ENCODE measurements around the gene DST.

- TF ChIP-seq EZH2phosphoT487 (IDR thresholded peaks at IDR 0.05; ENCODE audit: low read length), result no peak
- no peak for TF ChIP-seq EZH2 (optimal IDR thresholded peaks at IDR 0.05; ENCODE audit: low read depth, low read length)
- TF ChIP-seq, protein P1, sequence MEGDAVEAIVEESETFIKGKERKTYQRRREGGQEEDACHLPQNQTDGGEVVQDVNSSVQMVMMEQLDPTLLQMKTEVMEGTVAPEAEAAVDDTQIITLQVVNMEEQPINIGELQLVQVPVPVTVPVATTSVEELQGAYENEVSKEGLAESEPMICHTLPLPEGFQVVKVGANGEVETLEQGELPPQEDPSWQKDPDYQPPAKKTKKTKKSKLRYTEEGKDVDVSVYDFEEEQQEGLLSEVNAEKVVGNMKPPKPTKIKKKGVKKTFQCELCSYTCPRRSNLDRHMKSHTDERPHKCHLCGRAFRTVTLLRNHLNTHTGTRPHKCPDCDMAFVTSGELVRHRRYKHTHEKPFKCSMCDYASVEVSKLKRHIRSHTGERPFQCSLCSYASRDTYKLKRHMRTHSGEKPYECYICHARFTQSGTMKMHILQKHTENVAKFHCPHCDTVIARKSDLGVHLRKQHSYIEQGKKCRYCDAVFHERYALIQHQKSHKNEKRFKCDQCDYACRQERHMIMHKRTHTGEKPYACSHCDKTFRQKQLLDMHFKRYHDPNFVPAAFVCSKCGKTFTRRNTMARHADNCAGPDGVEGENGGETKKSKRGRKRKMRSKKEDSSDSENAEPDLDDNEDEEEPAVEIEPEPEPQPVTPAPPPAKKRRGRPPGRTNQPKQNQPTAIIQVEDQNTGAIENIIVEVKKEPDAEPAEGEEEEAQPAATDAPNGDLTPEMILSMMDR (IDR thresholded peaks at IDR 0.05; ENCODE audit: low read length), result no peak
Measured at GRCh38 chr6:56652994-56653393, 10.3 kb upstream of the DST start.
